CD4-positive, alpha-beta memory T cell (primary cell): ENCODE measurements around the gene ALDOB. TPM values are rescaled to one million over a fixed set of nuclear protein-coding genes. Genes with fewer than 3 reads are reported as not detected.

ENCODE experiments used
- CTCF ChIA-PET: fragments of 350-600 bp; sonication (Branson Sonifier 250); formaldehyde crosslinking; loops from one replicate; lab custom pipeline; 2021; ENCODE audit warnings: inconsistent platforms; ENCODE audit not compliant: partially characterized antibody; lab: Charles Lee
- POLR2A ChIA-PET: fragments of 350-600 bp; sonication (Branson Sonifier 250); formaldehyde crosslinking; loops from one replicate; lab custom pipeline; 2021; ENCODE audit not compliant: partially characterized antibody; lab: Charles Lee
- DNase-seq, 5 donors: peaks; one replicate each; pipeline versions ENCODE4 v3.0.0 to v3.0.0-alpha.2; 2020 to 2022; ENCODE audit warnings: mixed read lengths in 1 of 5
- H3K27ac ChIP-seq: one replicate; pipeline ENCODE4 v1.7.0; 2013; ENCODE audit warnings: low read depth, low read length
- H3K27me3 ChIP-seq: 2 replicates; pipeline ENCODE4 v1.7.0; 2013; ENCODE audit warnings: mild to moderate bottlenecking, low read length, moderate library complexity; ENCODE audit not compliant: insufficient read depth
- H3K36me3 ChIP-seq: 2 replicates; pipeline ENCODE4 v1.7.0; 2013; ENCODE audit warnings: mild to moderate bottlenecking, low read length, moderate library complexity; ENCODE audit not compliant: insufficient read depth
- H3K4me1 ChIP-seq: 2 replicates; pipeline ENCODE4 v1.7.0; 2013; ENCODE audit warnings: mild to moderate bottlenecking, low read length, moderate library complexity; ENCODE audit not compliant: insufficient read depth
- H3K4me3 ChIP-seq, 2 donors: one replicate each; pipeline ENCODE4 v1.7.0; 2013; ENCODE audit warnings: low read length in 2 of 2, mild to moderate bottlenecking in 1 of 2
- H3K9me3 ChIP-seq, 2 donors: one replicate each; pipeline ENCODE4 v1.7.0; 2013; ENCODE audit warnings: low read length in 2 of 2, control low read depth in 1 of 2; ENCODE audit not compliant: control insufficient read depth in 1 of 2
- H3K27ac Mint-ChIP-seq, 7 donors: one replicate each; pipeline ENCODE4 v1.8.0; 2020 to 2021; ENCODE audit warnings: mixed read lengths in 7 of 7, mild to moderate bottlenecking in 6 of 7, inconsistent platforms in 3 of 7, moderate library complexity in 3 of 7
- H3K27me3 Mint-ChIP-seq, 2 donors: one replicate each; pipeline ENCODE4 v1.8.0; 2020 to 2021; ENCODE audit warnings: mixed read lengths in 2 of 2
- H3K36me3 Mint-ChIP-seq, 2 donors: one replicate each; pipeline ENCODE4 v1.8.0; 2020 to 2021; ENCODE audit warnings: mixed read lengths in 2 of 2, inconsistent platforms in 1 of 2, mild to moderate bottlenecking in 1 of 2
- H3K4me1 Mint-ChIP-seq, 4 donors: one replicate each; pipeline ENCODE4 v1.8.0; 2020 to 2021; ENCODE audit warnings: mixed read lengths in 4 of 4, mild to moderate bottlenecking in 1 of 4
- H3K4me3 Mint-ChIP-seq, 8 donors: one replicate each; pipeline ENCODE4 v1.8.0; 2020 to 2021; ENCODE audit warnings: mixed read lengths in 8 of 8, mild to moderate bottlenecking in 7 of 8, moderate library complexity in 6 of 8, inconsistent platforms in 3 of 8
- H3K9me3 Mint-ChIP-seq, 8 donors: one replicate each; pipeline ENCODE4 v1.8.0; 2020 to 2021; ENCODE audit warnings: mixed read lengths in 8 of 8, mild to moderate bottlenecking in 5 of 8, inconsistent platforms in 3 of 8, moderate library complexity in 1 of 8
- intact Hi-C: fragments of 100-400 bp; cut with micrococcal nuclease; formaldehyde crosslinking; loops from one replicate; pipeline ENCODE4 v1.15.1; 2023
- polyA plus RNA-seq, 2 donors: library from polyadenylated mRNA; unstranded; fragments of 300-500 nt; fragmentation: Illumina TruSeq; gene quantifications; one replicate each; pipeline ENCODE4 v1.2.3, GENCODE V29; 2021
- total RNA-seq, 2 experiments: library from RNA; stranded (reverse); gene quantifications; one replicate each; pipeline ENCODE4 v1.2.3, GENCODE V29; 2021

Gene ALDOB
- total RNA-seq (not detected), polyA plus RNA-seq (not detected)

GRCh38 chr9:101435601-101436079, at the start of gene ALDOB:
Gene ALDOB, minus strand, starts transcription at chr9:101435774. Its CDS starts 4,887 bp downstream, at chr9:101430887.
- Histone ChIP-seq H3K9me3 (no peaks in the 10 kb centered on the region), H3K27ac (no peak within 1 kb of the TSS), H3K27me3 (no peaks in the 10 kb centered on the region), H3K4me1 (no peaks in the 10 kb centered on the region), H3K36me3 (no peaks in the 10 kb centered on the region), H3K4me3 (no peak within 1 kb of the TSS)
- no peaks in the 10 kb centered on the region for H3K4me1 Mint-ChIP-seq
- no peak for DNase-seq
- CTCF ChIA-PET, result no interaction called here
- peaks cover 0 to 2% (median 0%) of the 10 kb centered on the region in 8 donors for H3K9me3 Mint-ChIP-seq
- H3K27me3 Mint-ChIP-seq, result peaks cover 15 to 24% of the 10 kb centered on the region in 2 donors
- no peak within 1 kb of the TSS for H3K4me3 Mint-ChIP-seq
- intact Hi-C loops, result no loop called here
- H3K36me3 Mint-ChIP-seq, result no peaks in the 10 kb centered on the region
- no peak within 1 kb of the TSS for H3K27ac Mint-ChIP-seq
- POLR2A ChIA-PET, result no interaction called here

DNA sequence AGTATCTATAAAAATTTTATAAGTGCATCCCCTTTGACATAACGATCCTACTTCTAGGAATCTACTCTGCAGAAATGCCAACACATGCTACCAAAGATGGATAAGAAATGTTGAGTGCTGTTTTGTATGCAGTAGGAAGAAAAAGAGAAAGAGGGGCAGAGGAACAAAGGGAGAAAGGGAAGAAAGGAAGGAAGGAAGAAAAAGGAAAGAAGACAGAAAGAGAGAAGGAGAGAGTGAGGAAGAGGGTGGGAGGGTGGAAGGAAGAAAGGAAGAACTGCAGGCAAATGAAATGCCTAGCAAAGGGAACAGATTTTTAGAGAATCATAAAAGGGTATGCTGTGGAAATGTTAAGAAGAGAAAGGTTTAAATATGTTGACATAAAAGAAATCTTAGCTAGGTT, 48.5 kb upstream of the ALDOB start:
- ChIA-PET POLR2A (no interaction called here), CTCF (no interaction called here)
- Histone ChIP-seq H3K4me1 (no peaks in the 10 kb centered on the region), H3K27me3 (peaks cover 7% of the 10 kb centered on the region), H3K27ac (no peak overlapping the region), H3K4me3 (no peak overlapping the region), H3K36me3 (no peaks in the 10 kb centered on the region), H3K9me3 (no peaks in the 10 kb centered on the region)
- intact Hi-C loops, result no loop called here
- DNase-seq, result no peak
- no peak overlapping the region for H3K4me3 Mint-ChIP-seq
- H3K27ac Mint-ChIP-seq, result no peak overlapping the region
- peaks cover 0 to 5% (median under 1%) of the 10 kb centered on the region in 4 donors for H3K4me1 Mint-ChIP-seq
- H3K9me3 Mint-ChIP-seq, result peaks cover 0 to 2% (median 0%) of the 10 kb centered on the region in 8 donors
- no peaks in the 10 kb centered on the region for H3K36me3 Mint-ChIP-seq
- peaks cover 40 to 48% of the 10 kb centered on the region in 2 donors for H3K27me3 Mint-ChIP-seq

DNA sequence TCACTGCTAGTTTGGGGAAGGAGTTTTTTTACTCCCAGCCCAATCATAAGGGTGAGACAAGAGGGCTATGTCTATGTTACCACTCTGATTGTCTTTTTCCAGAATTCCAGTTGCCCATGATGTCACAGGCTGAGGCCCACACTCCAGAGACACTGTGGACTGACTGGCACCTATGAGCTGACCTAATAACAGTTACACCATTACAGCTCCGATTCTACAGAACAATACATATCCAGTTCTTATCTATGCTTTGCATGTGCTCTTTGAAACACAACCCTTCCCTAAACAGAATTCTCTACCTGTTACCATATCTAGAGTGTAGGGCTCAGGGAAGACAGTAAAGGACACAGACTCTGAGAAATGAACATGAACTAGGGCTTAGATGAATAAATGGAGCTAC, 45.7 kb upstream of the ALDOB start:
- Histone ChIP-seq H3K27ac (no peak overlapping the region), H3K4me3 (no peak overlapping the region), H3K36me3 (no peaks in the 10 kb centered on the region), H3K4me1 (no peaks in the 10 kb centered on the region), H3K9me3 (no peaks in the 10 kb centered on the region), H3K27me3 (no peaks in the 10 kb centered on the region)
- Mint-ChIP-seq H3K4me3 (no peak overlapping the region), H3K9me3 (no peaks in the 10 kb centered on the region), H3K36me3 (no peaks in the 10 kb centered on the region), H3K27ac (no peak overlapping the region), H3K4me1 (peaks cover 0 to 2% (median 0%) of the 10 kb centered on the region in 4 donors), H3K27me3 (peaks cover 29 to 41% of the 10 kb centered on the region in 2 donors)
- no peak for DNase-seq
- intact Hi-C loops, result no loop called here
- CTCF ChIA-PET, result no interaction called here
- POLR2A ChIA-PET, result no interaction called here

DNA sequence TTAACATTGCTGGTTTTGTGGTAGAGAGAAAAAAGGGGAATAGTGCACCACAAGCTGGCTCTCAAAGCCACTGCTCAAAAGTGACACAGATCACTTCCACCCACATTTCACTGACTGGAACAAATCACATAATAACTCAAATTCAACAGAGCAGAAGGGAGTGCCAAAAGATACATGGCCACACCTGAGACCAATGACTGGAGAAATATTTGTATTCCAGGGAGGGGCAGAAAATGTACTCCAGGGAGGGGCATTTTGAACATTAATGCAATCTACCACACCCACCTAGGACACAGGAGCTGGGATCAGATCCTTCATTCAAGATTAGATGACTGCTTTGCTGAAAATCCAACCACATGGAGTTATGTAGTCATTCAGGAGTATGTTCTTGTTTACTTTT, 44.8 kb upstream of the ALDOB start:
- H3K36me3 ChIP-seq, result no peaks in the 10 kb centered on the region
- H3K36me3 Mint-ChIP-seq, result no peaks in the 10 kb centered on the region
- no peak overlapping the region for H3K27ac Mint-ChIP-seq
- intact Hi-C loops, result no loop called here
- H3K4me3 ChIP-seq, result no peak overlapping the region
- POLR2A ChIA-PET, result no interaction called here
- no peak overlapping the region for H3K4me3 Mint-ChIP-seq
- no peak overlapping the region for H3K27ac ChIP-seq
- no peaks in the 10 kb centered on the region for H3K4me1 ChIP-seq
- H3K27me3 Mint-ChIP-seq, result peaks cover 25 to 36% of the 10 kb centered on the region in 2 donors
- H3K4me1 Mint-ChIP-seq, result no peaks in the 10 kb centered on the region
- CTCF ChIA-PET, result no interaction called here
- DNase-seq, result no peak
- no peaks in the 10 kb centered on the region for H3K27me3 ChIP-seq
- H3K9me3 Mint-ChIP-seq, result no peaks in the 10 kb centered on the region
- no peaks in the 10 kb centered on the region for H3K9me3 ChIP-seq

DNA sequence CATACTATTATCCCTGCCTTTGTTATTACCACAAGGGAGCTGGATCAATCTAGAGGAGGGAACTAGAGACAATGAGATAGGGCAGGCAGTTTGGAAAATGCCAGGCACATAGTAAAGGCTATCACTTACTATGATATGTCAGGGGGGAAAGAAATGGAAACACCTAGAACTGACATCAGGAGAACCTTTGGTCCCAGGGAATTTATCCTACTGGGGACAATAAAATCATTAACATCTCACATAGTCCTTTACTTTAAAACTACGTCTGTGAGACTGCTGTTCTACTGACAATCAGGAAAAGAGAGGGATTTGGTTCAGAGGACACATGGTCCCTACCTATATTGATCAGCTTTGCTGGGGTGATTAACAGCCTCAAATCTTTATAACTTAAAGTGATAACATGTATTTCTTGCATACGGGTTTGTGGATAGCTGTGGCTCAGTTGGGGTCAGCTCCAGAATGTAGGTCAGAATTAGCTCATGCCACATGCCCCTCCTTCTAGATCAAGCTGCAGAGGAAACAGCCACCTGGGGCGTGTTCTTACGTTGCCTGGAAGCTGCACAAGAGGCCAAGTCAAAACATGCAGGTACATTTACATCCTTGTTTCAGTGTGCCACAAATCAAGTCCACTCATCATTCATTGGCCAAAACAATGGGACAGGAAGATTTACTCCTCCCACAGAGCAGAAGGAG, 43.9 kb upstream of the ALDOB start:
- no peaks in the 10 kb centered on the region for H3K4me1 Mint-ChIP-seq
- intact Hi-C loops, result no loop called here
- peaks cover 23 to 33% of the 10 kb centered on the region in 2 donors for H3K27me3 Mint-ChIP-seq
- no peaks in the 10 kb centered on the region for H3K36me3 ChIP-seq
- DNase-seq, result no peak
- CTCF ChIA-PET, result no interaction called here
- H3K4me3 ChIP-seq, result no peak overlapping the region
- H3K27ac ChIP-seq, result no peak overlapping the region
- H3K36me3 Mint-ChIP-seq, result no peaks in the 10 kb centered on the region
- no peaks in the 10 kb centered on the region for H3K9me3 ChIP-seq
- no peak overlapping the region for H3K27ac Mint-ChIP-seq
- POLR2A ChIA-PET, result no interaction called here
- no peaks in the 10 kb centered on the region for H3K4me1 ChIP-seq
- no peak overlapping the region for H3K4me3 Mint-ChIP-seq
- H3K27me3 ChIP-seq, result no peaks in the 10 kb centered on the region
- no peaks in the 10 kb centered on the region for H3K9me3 Mint-ChIP-seq

DNA sequence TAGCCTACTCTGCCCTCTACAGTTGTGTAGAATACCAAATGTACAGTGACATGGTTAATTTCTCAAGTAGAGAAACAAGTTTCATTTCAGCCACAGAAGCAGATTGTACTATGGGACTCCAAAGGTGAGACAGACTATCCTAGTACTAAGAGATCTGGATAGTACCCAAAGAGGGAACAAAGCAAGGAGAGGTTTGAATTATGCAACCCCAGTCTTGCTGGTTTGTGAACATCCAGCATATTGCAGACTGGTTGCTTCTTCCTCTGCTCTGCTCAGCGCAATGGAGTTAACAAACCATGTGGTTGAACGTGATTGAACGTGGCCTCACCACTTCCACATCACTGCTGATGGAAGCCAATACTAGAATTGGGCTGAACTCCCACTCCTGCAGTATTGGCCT, 43.3 kb upstream of the ALDOB start:
- H3K4me1 Mint-ChIP-seq, result no peaks in the 10 kb centered on the region
- no peak overlapping the region for H3K4me3 ChIP-seq
- H3K27me3 ChIP-seq, result no peaks in the 10 kb centered on the region
- H3K27ac Mint-ChIP-seq, result no peak overlapping the region
- H3K9me3 ChIP-seq, result no peaks in the 10 kb centered on the region
- intact Hi-C loops, result no loop called here
- ChIA-PET CTCF (no interaction called here), POLR2A (no interaction called here)
- DNase-seq, result no peak
- no peaks in the 10 kb centered on the region for H3K4me1 ChIP-seq
- H3K4me3 Mint-ChIP-seq, result no peak overlapping the region
- no peaks in the 10 kb centered on the region for H3K36me3 Mint-ChIP-seq
- H3K27ac ChIP-seq, result no peak overlapping the region
- H3K27me3 Mint-ChIP-seq, result peaks cover 20 to 30% of the 10 kb centered on the region in 2 donors
- H3K36me3 ChIP-seq, result no peaks in the 10 kb centered on the region
- H3K9me3 Mint-ChIP-seq, result no peaks in the 10 kb centered on the region

- H3K9me3 ChIP-seq, result no peaks in the 10 kb centered on the region
- H3K36me3 ChIP-seq, result no peaks in the 10 kb centered on the region
- H3K4me3 ChIP-seq, result no peak overlapping the region
- no peak overlapping the region for H3K27ac ChIP-seq
- ChIA-PET POLR2A (no interaction called here), CTCF (no interaction called here)
- H3K4me1 Mint-ChIP-seq, result no peaks in the 10 kb centered on the region
- peaks cover 23 to 32% of the 10 kb centered on the region in 2 donors for H3K27me3 Mint-ChIP-seq
- no peak for DNase-seq
- no peak overlapping the region for H3K27ac Mint-ChIP-seq
- H3K4me3 Mint-ChIP-seq, result no peak overlapping the region
- intact Hi-C loops, result no loop called here
- H3K9me3 Mint-ChIP-seq, result no peaks in the 10 kb centered on the region
- no peaks in the 10 kb centered on the region for H3K4me1 ChIP-seq
- no peaks in the 10 kb centered on the region for H3K27me3 ChIP-seq
- H3K36me3 Mint-ChIP-seq, result no peaks in the 10 kb centered on the region
These were observed 42.9 kb upstream of the ALDOB start for GRCh38 chr9:101478444-101478843.
